NCI-H2227 (cell line): ENCODE measurements around the gene FRMD8.

ENCODE experiments used
- DNase-seq: peaks from one replicate; lab custom pipeline; 2025; ENCODE audit not compliant: unreplicated experiment; lab: John Stamatoyannopoulos, UW

FRMD8 gene

DNA sequence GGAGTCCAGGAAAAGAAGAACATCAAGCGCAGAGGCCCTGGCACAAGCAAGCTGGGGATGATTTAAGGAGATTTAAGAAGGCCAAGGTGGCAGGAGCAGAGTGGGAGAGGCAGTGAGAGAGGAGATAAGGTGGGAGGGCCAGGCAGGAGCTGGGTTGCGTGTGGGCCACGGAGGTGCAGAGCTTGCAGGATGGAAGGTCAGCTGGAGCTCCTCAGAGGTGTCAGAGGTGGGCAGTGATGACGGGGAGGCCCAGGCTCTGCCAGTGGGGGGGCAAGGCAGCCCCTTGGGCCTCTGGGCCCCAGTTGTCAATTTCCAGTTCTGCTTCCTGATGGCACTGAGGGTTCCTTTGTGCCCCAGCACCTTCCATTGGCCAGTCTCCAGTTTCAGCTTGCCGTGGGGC is 6.5 kb downstream of the FRMD8 start:
- no peak for DNase-seq

DNA sequence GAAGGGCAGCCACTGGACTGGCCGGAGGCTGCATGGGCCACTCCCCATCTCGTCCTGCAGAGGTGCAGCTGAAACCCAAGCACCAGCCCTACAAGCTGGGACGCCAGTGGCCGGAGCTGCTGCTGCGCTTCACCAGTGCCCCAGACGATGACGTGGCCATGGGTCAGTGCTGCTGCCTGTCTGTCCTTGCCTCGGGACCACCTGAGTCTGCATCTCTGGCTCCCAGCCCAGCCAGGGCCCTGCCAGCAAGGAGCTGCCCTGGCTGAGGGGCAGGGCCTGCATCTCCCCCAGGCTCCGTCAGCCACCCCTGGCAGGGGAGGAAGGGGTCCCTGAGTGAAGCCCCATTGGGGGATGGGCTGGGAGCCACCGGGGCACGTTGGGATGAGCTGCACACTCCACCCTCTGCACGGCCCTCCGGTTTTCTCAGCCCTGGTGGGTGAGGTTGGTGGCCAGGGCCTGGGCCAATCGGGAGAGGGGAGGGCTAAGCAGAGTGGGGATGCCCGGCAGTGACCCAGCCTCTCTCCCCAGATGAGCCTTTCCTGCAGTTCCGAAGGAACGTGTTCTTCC is 7.2 kb downstream of the FRMD8 start:
- DNase-seq, result no peak

DNA sequence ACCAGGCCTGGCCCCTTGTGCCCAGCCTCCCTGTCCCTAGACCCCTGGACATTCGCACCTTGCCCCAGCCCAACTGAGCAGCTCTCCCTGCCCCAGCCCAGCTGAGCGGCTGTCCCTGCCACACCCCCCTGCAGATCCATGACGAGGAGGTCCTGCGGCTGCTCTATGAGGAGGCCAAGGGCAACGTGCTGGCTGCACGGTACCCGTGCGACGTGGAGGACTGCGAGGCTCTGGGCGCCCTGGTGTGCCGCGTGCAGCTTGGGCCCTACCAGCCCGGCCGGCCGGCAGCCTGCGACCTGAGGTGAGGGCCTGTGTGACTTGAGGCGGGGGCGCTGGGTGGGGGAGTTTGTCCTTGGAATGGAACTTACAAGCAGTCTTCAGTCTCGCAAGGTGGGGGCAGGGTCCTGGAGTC is 7.7 kb downstream of the FRMD8 start:
- no peak for DNase-seq

DNA sequence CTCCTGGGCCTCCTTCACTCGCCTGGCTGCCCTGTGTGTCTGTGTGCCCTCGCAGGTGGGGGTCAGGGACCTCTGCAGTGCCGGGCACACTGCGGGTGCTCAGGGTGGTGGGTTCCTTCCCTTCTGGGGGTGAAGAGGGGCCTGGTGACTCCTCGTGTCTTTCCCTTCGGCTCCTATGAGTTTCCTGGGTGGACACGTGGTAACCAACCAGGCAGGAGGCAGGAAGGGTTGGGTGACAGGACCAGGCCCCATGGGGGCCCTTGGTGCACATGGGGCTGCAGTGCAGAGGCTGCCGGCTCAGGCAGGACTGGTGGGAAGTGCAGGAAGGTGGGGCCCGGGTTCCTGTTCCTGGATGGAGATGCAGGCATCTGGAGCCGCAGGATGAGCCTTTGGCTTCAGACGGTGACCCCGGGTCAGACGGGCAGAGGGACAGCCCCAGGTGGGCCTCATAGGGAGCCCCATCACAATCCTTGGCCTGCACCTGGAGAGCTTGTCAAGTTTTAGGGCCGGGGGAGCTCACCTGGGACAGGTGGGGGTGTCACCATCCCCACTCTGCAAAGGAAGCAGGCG is 9.6 kb downstream of the FRMD8 start:
- no peak for DNase-seq

DNA sequence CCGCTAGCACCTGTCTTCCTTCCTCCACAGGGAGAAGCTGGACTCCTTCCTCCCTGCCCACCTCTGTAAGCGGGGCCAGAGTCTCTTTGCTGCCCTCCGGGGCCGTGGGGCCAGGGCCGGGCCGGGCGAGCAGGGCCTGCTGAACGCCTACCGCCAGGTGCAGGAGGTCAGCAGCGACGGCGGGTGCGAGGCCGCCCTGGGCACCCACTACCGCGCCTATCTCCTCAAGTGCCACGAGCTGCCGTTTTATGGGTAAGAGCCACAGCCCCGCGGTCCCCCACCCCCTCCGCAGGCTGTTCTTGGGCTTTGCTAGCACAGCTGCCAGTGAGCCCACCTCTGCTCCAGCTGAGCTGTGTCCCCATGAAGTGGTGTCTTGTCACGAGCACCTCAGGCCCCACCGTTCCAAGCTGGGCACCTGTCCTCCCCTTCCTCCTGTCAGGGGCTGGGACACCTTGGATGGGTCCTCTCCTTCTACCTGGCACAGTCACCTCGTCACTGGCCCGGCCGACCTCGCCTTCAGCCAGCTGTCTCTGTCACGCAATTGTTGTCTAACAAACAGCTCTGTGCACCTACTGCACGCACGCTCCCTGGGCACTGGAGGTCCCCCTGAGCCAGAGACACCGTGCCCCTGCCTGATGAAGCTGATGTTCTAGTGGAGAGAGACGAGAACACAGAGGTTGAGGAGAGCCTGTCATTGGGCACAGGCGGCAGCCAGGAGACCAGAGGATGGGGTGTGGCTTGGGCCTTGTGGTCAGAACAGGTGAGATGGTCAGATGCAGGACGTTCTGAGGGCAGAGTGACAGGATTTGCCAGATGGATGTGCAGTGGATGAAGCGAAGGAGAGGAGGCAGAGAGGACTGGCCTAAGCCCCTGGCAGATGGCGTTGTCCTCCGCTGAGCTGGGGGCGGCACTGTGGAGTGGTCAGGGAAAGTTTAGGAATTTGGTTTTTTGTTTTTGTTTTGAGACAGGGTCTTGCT is 10.6 kb downstream of the FRMD8 start:
- DNase-seq, result no peak

DNA sequence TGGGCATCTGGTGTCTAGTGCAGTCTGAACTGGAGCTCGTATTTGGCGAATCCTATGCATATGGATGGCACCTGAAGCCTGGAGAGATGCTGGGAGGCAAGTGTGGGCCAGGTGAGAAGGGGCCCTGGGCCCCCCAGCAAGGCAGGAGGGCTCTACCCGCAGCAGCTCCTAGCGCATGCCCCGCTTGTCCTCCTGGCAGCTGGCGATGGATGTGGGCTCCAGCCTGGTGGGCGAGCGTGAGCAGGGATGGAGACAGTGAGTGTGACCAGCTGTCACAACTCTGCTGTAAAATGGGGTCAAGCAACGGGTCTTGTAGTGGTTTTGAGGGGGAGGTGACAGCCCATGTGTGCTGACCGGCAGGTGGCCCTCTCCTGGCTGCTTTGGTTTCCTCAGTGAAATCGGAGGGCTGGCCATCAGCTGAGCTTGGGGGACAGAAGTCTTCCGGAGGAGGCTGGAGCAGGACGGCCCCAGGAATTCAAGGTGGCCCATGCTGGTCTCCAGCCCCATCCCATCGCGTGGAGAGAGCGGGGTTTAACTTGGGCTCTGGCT is 12.0 kb downstream of the FRMD8 start:
- DNase-seq, result no peak

DNA sequence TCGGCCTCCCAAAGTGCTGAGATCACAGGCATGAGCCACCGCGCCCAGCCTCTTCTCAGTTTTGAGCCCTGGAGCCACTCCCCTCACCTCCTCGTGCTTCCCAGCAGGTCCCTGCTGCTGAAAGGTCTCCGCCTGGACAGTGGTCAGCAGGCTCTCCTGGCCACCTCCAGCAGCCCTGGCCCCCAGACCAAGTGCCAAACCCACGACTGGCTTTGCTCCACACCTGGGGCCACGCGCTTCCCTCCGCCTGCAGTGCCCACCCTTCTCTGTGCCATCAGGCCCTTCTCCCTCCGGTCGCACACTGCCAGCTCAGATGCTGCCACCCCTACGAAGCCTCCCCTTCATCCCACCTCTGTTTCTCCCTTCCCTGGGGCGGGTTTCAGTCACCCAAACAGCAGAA is 12.8 kb downstream of the FRMD8 start:
- no peak for DNase-seq

DNA sequence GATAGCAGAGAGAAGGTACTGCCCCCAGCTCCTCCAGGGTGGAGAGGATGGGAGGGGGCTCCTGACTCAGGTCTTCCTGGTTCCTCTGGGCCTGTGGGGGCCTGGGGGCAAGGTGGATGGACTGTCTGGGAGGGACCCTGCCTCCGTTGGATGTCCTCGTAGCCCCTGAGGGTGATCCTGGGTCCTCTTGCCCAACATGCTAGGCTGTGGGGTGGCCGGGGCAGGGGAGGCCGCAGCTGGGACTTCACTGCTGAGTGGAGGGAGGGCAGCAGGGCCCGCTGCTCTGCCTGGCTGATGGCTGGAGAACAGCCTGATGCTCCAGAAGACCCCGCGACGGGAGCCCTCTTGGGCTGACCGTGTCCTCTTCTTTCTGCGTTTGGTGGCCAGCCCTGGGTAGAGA is 13.4 kb downstream of the FRMD8 start:
- no peak for DNase-seq

DNA sequence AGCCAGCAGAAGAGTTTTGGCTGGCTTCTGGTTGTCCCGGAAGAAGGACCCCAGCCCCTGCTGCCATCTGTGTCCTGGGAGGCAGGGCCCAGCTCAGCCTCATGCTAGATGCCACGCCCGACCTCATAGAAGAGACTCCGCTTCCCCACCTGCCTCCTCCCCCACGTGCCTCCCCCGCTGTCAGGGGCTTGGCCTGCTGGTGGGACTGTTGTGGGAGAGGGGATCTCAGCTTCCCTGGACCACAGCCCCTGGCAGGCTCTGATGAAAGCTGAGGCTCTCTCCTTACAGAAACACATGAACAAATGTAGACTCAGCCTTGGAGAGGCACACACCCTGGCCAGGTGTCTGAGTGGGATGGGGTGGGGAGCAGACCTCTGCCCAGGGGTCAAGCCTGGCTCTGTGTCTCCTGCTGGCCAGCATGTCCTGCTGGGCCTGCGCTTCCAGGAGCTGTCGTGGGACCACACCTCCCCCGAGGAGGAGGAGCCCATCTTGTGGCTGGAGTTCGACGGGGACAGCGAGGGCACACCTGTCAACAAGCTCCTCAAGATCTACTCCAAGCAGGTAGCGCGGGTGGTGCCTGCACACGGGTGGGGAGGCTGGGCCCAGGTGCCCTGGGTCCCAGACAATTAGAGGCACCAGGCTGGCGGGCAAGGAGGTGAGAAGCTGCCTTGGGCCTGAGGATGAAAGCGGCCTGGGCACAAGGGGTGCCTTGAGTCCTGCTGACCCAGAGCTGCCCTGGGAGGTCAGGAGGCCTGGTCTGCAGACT is 14.1 kb downstream of the FRMD8 start:
- no peak for DNase-seq

DNA sequence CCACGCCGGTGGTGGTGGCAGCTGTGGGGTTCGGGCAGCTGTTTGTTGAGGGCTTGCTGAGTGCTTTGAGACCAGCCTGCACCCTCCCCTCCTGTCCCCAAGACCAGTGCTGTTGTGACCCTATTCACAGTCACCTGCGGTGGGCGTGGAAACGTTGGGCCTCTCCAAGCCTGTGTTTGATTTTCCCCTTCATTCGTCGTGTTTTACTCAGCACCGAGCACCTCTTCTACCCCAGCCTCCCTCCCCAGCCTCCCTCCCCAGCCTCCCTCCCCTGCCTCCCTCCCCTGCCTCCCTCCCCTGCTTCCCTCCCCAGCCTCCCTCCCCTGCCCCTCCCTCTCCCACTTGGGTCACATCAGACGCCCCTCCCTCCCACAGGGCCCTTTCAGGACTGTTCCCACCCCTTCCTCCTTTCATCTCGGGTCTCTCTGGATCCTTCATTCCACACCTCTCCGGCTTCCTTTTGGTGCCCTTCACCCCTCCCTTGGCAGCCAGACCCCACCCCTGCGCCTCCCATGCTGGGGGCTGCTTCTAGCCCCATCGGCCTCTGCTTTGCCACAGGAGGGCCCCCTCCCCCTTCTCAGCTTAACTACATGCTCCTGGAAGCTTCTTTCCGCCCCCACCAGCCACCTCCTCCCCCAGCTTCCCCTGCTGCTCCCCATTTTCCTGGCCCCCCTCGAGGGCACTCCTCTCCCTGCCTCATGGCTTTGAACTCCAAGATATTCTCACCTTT is 14.8 kb downstream of the FRMD8 start:
- DNase-seq, result no peak

DNA sequence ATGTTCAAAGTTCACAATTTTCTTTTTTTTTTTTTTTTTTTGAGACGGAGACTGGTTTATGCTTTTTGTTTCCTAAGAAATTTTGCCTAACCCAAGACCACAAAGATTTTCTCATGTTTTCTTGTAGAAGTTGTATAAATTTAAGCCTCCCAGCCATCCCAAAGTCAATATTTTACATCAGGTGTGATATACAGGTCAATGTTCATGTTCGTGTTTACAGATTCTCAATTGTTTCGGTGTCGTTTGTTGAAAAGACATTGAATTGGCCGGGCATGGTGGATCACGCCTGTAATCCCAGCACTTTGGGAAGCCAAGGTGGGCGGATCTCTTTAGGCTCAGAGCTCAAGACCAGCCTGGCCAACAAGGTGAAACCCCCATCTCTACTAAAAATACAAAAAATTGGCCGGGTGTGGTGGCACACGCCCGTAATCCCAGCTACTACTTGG is 15.4 kb downstream of the FRMD8 start:
- DNase-seq, result no peak

DNA sequence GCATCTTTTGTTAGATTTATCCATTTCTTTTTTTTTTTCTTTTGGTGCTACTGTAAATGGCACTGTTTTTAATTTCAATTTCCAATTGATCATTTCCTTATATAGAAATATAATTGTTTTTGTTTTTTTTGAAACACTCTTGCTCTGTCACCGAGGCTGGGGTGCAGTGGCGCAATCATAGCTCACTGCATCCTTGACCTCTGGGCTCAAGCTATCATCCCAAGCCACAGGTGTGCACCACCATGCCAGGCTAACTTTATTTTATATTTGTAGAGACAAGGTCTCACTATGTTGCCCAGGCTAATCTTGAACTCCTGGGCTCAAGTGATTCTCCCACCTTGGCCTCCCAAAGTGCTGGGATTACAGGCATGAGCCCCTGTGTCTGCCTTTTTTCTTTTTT is 16.4 kb downstream of the FRMD8 start:
- no peak for DNase-seq

DNA sequence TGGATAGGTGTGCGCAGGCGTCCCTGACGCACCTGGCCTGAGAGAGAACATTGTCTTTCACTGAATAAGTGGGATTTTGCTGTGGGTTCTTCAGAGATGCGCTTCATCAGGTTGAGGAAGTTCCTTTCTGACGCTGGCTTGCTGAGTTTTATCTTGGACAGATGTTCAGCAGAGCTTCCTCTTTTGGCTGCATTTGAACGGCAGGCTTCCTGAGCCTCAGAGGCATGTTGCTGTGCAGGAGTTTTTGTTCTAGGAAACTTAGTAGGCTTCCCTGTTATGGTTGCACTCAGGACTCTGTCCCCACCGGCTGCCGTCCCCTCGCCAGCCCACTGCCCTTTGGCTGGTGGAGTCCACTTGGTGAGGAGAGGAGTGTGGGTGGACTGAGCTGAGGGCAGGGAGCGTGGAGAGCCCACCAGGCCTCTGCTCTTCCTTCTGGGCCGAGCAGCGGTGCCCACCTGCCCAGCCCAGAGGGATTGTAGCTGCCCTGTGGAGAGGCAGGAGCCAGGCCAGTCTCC is 17.2 kb downstream of the FRMD8 start:
- no peak for DNase-seq

DNA sequence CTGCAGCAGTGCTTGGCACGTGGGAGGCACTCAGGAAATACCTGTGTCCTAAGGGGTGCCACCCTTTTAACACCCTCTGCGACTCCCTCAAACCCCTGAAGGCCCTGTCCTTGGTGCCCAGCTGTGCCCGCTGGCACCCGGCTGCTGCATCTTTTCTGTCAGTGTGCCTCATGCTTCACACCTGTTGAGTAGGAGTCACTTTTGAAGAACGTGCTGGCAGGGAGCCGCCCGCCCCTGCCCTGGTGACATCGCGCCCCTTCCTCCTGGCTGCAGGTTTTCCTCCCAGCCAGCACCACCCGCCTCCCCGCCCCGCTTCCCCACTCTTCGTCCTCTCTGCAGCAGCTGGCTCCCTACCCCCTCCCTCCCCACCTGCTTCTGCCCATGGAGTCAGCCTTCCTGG is 17.8 kb downstream of the FRMD8 start:
- no peak for DNase-seq

DNA sequence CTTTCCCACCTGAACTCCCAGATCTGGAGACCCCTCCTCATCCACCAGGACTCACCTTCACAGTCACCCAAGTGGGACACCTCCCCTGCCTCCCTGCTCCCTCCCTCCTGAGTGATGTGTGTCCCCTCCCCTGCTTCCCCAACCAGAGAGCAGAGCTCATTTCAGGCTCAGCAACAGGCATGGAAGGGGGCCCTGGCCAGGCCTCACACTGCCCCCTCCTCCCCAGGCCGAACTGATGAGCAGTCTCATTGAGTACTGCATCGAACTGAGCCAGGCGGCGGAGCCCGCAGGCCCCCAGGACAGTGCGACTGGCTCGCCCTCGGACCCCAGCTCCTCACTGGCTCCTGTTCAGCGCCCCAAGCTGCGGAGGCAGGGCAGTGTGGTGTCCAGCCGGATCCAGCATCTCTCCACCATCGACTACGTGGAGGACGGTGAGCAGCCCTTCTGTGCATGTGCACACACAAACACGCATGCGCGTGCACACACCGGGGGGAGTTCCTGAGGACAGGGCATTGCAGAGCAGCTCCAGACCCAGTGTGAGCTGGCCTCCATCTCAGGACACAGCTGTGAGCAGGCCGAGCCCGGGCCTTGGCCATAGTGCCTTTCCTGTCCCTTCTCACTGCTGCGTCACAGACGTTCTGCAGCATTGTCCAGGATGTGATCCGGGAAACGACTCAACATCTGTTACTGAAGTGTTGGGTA is 18.4 kb downstream of the FRMD8 start:
- DNase-seq, result no peak

DNA sequence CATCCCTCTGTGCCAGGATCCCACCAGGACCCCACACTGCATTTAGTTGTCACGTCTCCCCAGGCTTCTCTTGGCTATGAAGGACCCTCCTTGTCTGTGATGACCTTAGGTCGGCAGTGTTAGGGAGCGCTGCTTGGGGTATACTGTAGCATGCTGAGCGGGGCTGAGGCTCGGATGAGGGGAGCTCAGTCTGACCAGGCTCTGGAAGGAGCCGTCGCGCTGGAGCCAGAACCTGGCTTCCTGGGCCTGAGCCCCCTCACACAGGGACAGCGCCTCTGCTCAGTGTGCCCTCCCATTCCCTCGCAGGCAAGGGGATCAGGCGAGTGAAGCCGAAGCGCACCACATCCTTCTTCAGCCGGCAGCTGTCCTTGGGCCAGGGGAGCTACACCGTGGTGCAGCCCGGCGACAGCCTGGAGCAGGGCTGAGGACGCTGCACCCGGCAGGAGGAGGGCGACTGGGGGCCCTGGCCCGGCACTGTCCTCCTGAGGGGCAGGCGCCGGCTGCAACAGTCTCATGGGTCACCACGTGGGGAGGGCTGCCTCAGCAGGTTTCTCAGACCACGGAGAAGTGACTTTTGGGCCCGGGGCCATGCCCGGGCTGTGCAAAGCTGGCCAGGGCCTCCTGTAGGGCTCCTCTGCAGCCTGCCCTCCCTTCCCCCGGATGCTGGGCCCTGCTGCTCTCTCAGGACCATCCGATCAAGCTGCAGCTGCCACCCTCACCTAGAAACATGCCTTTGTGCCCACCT is 24.7 kb downstream of the FRMD8 start:
- DNase-seq, result no peak

DNA sequence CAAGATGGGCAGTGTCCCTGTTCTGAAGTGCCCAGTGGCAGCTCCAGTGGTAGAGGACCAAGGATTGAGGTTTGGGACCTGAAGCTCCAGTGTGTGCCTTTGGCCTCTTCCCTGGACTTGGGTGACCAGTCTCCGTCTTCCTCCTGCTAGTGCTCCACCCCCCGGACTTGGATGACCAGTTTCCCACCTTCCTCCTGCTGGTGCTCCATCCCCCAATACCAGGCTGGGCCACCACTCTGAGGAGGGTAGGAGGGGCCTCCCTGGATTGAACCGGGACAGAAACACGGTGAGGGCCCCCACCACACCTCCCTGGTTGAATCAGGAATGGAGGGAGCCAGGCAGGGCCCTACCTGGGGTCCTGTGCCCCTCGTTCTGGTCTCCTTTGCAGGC is 25.2 kb downstream of the FRMD8 start:
- no peak for DNase-seq

DNA sequence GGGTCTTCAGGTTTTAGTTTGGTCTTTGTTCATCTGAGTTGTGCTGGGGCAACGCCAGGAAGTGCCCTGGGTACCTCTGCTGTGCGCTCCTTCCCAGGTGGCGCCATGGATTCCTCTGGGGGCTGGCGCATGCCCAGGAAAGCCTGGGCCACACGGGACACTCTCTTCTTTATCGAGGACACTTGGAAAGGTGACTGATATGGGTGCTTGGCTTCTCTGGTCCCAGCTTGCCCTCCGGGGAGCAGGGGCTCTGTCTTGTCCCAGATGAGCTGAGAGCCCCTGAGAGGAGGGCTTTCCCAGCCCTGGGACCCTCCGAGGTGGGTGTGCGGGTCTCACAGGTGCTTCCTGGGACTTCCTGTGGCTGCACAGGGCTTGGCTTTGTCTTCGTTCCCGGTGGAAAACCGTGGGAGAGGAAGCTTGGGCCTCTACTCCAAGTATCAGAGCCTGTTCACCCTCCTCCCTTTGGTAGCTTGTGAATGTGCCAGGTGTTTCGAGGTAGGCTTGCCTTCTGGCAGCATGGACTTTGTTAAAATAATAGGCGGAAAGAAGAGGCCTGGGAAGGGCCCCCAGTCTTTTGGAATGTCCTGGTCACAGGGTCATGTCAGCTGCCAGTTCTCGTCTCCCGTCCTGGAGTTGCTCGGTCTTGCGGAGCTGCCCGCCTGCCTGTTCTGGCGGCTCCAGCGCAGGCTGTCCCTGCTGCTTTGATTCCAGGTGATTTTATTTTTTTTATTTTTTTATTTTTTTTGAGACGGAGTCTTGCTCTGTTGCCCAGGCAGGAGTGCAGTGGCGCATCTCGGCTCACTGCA is 26.0 kb downstream of the FRMD8 start:
- DNase-seq, result no peak
